ENCODE measurements around the gene GGN. TPM values are rescaled to one million over a fixed set of nuclear protein-coding genes. Genes with fewer than 3 reads are reported as not detected.
A peak's percentile ranks its signal among the peaks of the same experiment; 100 is the strongest.

GGN gene
- total and polyA plus RNA-seq, 2 donors (not counting 1 experiment from before 2014, with no cell fraction given) = 0.20 to 0.50 TPM

GRCh38 chr19:38376576-38376975, 11.3 kb downstream of the GGN start:
- peak overlapping the region; percentile 89 for H3K4me2 ChIP-seq (ENCODE audit: extremely low read depth, insufficient read depth, low read length)
- H3K36me3 ChIP-seq (ENCODE audit: control insufficient read depth, insufficient read depth, low read length) = peaks cover 13% of the 10 kb centered on the region
- H3K79me2 ChIP-seq (ENCODE audit: control insufficient read depth, insufficient read depth, low read length) = peaks cover 34% of the 10 kb centered on the region
- H3K4me1 ChIP-seq (ENCODE audit: control insufficient read depth, extremely low read depth, insufficient read depth, low read length) = peaks cover 7% of the 10 kb centered on the region
- peak overlapping the region in 2 of 4 experiments; percentile 78 to 94 for H3K4me3 ChIP-seq (replicated peaks in 1 of 4; ENCODE audit: control extremely low read depth in 1 of 4, insufficient read depth in 1 of 4, low read depth in 3 of 4, low read length in 4 of 4)
- H4K20me1 ChIP-seq (ENCODE audit: control insufficient read depth, extremely low read depth, insufficient read depth, low read length) = no peaks in the 10 kb centered on the region
- no peak overlapping the region for H2AFZ ChIP-seq (ENCODE audit: low read length)
- no peaks in the 10 kb centered on the region for H3K9me3 ChIP-seq (ENCODE audit: control insufficient read depth, insufficient read depth, low read depth, low read length)
- no peaks in the 10 kb centered on the region for H3K27me3 ChIP-seq (ENCODE audit: control insufficient read depth, insufficient read depth, low read length)
- no peak overlapping the region for H3K27ac ChIP-seq (ENCODE audit: insufficient read depth, low read length)
- DNase-seq (ENCODE audit: low read depth in 2 of 2) = no peak
- TF ChIP-seq EZH2 (IDR thresholded peaks at IDR 0.05; ENCODE audit: low read length, missing control alignments) = no peak
- no peak for TF ChIP-seq CTCF (conservative IDR thresholded peaks at IDR 0.05 in 1 of 2, IDR thresholded peaks at IDR 0.05 in 1 of 2; ENCODE audit: low read depth in 1 of 2, low read length in 2 of 2)
- H3K9ac ChIP-seq (ENCODE audit: insufficient read depth, low read length) = no peak overlapping the region

GRCh38 chr19:38375748-38376147, 12.1 kb downstream of the GGN start:
- Histone ChIP-seq H3K36me3 (ENCODE audit: control insufficient read depth, insufficient read depth, low read length) (peaks cover 10% of the 10 kb centered on the region), H3K27me3 (ENCODE audit: control insufficient read depth, insufficient read depth, low read length) (no peaks in the 10 kb centered on the region), H4K20me1 (ENCODE audit: control insufficient read depth, extremely low read depth, insufficient read depth, low read length) (no peaks in the 10 kb centered on the region), H3K27ac (ENCODE audit: insufficient read depth, low read length) (peak overlapping the region; percentile 90), H3K9me3 (ENCODE audit: control insufficient read depth, insufficient read depth, low read depth, low read length) (no peaks in the 10 kb centered on the region), H3K4me3 (replicated peaks in 1 of 4; ENCODE audit: control extremely low read depth in 1 of 4, insufficient read depth in 1 of 4, low read depth in 3 of 4, low read length in 4 of 4) (peak overlapping the region; percentile 78 to 94 (median 87)), H3K9ac (ENCODE audit: insufficient read depth, low read length) (peak overlapping the region; percentile 83), H2AFZ (ENCODE audit: low read length) (no peak overlapping the region), H3K4me1 (ENCODE audit: control insufficient read depth, extremely low read depth, insufficient read depth, low read length) (peaks cover 7% of the 10 kb centered on the region), H3K4me2 (ENCODE audit: extremely low read depth, insufficient read depth, low read length) (peak overlapping the region; percentile 89), H3K79me2 (ENCODE audit: control insufficient read depth, insufficient read depth, low read length) (peaks cover 34% of the 10 kb centered on the region)
- DNase-seq (ENCODE audit: low read depth in 2 of 2) = peak in 1 of 2 donors; percentile 24
- TF ChIP-seq CTCF (conservative IDR thresholded peaks at IDR 0.05 in 1 of 2, IDR thresholded peaks at IDR 0.05 in 1 of 2; ENCODE audit: low read depth in 1 of 2, low read length in 2 of 2) (no peak), EZH2 (IDR thresholded peaks at IDR 0.05; ENCODE audit: low read length, missing control alignments) (no peak)

- no peaks in the 10 kb centered on the region for H4K20me1 ChIP-seq (ENCODE audit: control insufficient read depth, extremely low read depth, insufficient read depth, low read length)
- peak overlapping the region; percentile 78 to 94 (median 87) for H3K4me3 ChIP-seq (replicated peaks in 1 of 4; ENCODE audit: control extremely low read depth in 1 of 4, insufficient read depth in 1 of 4, low read depth in 3 of 4, low read length in 4 of 4)
- TF ChIP-seq EZH2 (IDR thresholded peaks at IDR 0.05; ENCODE audit: low read length, missing control alignments) (no peak), CTCF (conservative IDR thresholded peaks at IDR 0.05 in 1 of 2, IDR thresholded peaks at IDR 0.05 in 1 of 2; ENCODE audit: low read depth in 1 of 2, low read length in 2 of 2) (no peak)
- peak overlapping the region; percentile 48 for H2AFZ ChIP-seq (ENCODE audit: low read length)
- peak in 1 of 2 donors; percentile 17 for DNase-seq (ENCODE audit: low read depth in 2 of 2)
- peaks cover 34% of the 10 kb centered on the region for H3K79me2 ChIP-seq (ENCODE audit: control insufficient read depth, insufficient read depth, low read length)
- H3K27ac ChIP-seq (ENCODE audit: insufficient read depth, low read length) = peak overlapping the region; percentile 90
- peak overlapping the region; percentile 89 for H3K4me2 ChIP-seq (ENCODE audit: extremely low read depth, insufficient read depth, low read length)
- peak overlapping the region; percentile 83 for H3K9ac ChIP-seq (ENCODE audit: insufficient read depth, low read length)
- peaks cover 2% of the 10 kb centered on the region for H3K27me3 ChIP-seq (ENCODE audit: control insufficient read depth, insufficient read depth, low read length)
- peaks cover 7% of the 10 kb centered on the region for H3K4me1 ChIP-seq (ENCODE audit: control insufficient read depth, extremely low read depth, insufficient read depth, low read length)
- no peaks in the 10 kb centered on the region for H3K9me3 ChIP-seq (ENCODE audit: control insufficient read depth, insufficient read depth, low read depth, low read length)
- H3K36me3 ChIP-seq (ENCODE audit: control insufficient read depth, insufficient read depth, low read length) = peaks cover 10% of the 10 kb centered on the region
Observed at GRCh38 chr19:38375098-38375493, 12.7 kb downstream of the GGN start.

Measured in fibroblast of lung (primary cell).